EL (cell line): Measurements from ENCODE around the gene RBBP4.
"Not testable (repeated sequence)": the region's sequence is repeated elsewhere in the genome, so short reads cannot be mapped to it uniquely, and the experiment has no call there.

Source experiments
- DNase-seq: peaks from one replicate; pipeline ENCODE4 v3.0.0-alpha.2; 2016

RBBP4 gene

DNA sequence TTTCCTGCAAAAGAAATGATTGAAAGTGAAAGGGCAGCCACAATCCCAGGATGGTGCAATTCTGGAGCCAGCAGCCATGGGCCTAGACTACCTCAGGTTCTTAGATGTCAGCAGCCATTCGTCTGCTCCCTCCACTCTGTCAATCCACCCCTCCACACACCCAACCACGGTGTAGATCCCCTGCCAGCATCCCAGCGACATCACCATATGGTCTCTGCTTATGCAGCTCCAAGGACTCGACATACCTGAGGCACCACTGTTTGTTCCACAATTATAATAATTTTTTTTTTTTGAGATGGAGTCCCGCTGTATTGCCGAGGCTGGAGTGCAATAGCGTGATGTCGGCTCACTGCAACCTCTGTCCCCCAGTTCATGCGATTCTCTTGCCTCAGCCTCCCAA, 45.0 kb downstream of the RBBP4 start:
- DNase-seq: no peak

GRCh38 chr1:32696996-32697395, 46.0 kb downstream of the RBBP4 start:
- DNase-seq: not testable (repeated sequence)

- peak; percentile 21 for DNase-seq
Observed at GRCh38 chr1:32701421-32701911, 50.5 kb downstream of the RBBP4 start.

- DNase-seq: peak; percentile 48
Observed at GRCh38 chr1:32701951-32702598, 51.1 kb downstream of the RBBP4 start.

- DNase-seq: peak; percentile 78
Observed at GRCh38 chr1:32702599-32703478, 51.8 kb downstream of the RBBP4 start, which contains the start of gene SYNC. Gene SYNC (minus strand): TSS chr1:32702770. CDS start chr1:32702660, 110 bp downstream.

GRCh38 chr1:32703479-32704291, 52.7 kb downstream of the RBBP4 start:
- peak; percentile 99 for DNase-seq

DNA sequence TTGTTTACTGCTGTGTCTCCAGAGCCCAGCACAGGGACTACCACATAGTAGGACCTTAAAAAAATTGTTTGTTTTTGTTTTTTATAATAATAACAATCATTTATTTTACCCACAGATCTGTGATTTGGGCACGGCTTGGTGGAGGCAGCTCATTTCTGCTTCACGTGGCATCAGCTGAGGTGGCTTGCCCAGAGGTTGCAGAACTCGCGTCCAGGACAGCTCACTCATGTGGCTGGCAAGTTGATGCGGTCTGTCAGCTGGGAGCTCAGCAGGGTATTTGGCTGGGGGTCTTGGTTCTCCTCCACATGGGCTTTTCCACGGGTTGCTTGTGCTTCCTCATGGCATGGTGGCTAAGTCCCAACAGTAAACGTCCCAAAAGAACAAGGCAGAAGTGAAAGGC, 54.5 kb downstream of the RBBP4 start:
- no peak for DNase-seq

GRCh38 chr1:32706491-32706890, 55.5 kb downstream of the RBBP4 start:
- DNase-seq: no peak

DNA sequence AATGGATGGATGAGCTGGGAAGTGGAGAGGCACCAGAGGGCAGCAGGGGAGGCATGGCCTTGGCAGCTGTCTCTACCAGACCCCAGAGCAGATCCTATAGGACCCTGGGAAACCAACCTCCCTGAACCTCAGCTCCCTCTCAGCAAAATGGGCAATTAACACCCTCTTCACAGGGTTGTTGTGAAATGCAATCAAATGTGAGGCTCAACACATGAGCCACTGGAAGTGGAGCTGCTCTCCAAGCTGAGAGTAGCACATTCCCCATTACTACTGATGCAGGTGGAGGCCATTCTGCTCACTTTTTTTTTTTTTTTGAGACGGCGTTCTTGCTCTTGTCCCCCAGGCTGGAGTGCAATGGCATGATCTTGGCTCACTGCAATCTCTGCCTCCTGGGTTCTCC, 58.1 kb downstream of the RBBP4 start:
- DNase-seq: no peak

DNA sequence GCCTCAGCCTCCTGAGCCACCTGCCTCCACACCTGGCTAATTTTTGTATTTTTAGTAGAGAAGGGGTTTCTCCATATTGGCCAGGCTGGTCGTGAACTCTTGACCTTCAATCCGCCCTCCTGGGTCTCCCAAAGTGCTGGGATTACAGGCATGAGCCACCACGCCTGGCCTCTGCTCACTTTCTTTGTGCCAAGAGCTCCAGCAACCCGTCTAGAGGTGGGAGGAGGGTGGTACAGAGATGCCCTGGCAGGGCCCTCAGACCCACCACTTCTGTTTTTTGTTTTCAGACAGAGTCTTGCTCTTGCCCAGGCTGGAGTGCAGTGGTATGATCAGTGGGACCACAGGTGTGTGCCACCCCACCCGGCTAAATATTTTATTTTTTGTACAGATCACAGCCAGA, 58.5 kb downstream of the RBBP4 start:
- DNase-seq: no peak

- DNase-seq: not testable (repeated sequence)
Observed at GRCh38 chr1:32711221-32711620, 60.2 kb downstream of the RBBP4 start.

DNA sequence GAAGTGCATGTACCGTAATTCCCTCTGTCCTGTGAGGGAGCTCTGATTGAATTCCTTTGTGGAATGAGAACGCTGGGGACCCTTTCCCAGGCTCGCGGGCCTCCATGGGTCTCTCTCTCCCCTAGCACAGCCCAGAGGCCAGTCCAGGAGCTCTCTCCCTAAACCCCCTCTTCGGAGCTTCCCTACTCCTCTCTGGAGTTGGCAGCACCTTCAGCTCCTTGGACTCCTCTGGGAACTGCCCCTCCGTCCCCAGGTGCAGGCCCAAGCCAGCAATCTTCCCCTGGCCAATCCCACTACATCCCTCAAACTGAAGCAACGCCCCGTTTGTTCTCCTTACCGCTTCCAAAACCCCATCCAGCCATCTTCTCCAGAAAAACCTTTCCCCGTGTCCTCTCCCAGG, 62.1 kb downstream of the RBBP4 start:
- no peak for DNase-seq

DNA sequence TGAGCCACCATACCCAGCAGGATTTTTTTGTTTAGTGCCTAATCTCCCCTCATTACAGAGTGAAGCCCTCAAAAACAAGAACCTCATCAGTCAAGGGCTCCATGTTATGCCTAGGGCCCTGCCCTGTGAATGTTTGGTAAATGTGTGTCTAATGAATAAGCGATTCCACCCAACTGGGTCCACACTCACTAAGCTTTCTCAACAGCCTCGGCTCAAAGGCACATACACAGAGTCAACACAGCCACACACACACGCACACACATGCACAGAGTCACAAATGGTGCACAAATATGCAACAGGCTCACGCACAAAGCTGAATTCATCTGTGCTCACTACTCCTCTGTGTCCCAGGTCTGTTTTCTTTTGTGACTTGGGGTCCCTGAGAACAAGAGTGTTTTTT, 63.3 kb downstream of the RBBP4 start:
- no peak for DNase-seq

- DNase-seq: peak; percentile 28
Observed at GRCh38 chr1:32715901-32716311, 64.9 kb downstream of the RBBP4 start.

DNA sequence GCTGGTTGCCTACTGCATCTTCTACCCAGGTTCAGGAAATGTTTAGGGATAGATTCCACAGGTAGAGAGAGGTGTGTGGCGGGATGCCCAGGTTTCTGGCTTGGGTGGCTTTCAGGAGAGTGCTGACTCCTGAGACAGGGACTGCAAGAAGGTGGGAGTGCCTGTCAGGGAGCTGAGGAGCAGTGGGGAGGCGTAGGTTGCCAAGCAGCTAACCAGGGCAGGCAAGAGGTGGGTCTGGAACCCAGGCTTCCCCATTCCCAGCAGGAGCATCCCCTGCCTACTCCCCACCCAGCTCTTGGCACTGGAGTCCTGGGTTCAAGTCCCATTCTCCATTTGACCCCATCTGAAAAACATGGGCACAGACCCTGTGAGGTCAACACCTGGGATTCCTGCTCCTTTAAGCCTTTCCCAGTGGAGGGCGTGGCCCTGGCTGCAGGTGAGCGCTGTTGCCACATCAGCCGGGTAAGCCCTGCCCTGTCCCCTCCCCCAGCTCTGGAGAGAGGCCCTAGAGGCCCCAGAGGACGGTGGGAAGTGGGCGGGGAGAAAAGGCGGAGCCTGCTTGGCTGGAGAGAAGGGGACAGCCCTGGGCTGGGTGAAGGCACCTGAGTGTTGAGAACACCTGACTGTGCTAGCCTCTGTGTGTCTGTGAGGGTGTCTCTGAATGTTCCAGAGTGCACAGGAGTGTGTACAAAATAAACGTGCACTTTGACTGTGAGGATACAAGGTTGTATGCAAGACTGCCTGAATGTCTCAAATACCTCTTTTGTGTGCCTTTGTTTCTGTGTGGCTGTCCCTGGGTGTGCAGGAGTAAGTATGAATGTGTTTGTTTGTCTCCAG, 65.5 kb downstream of the RBBP4 start:
- no peak for DNase-seq

GRCh38 chr1:32717503-32717902, 66.5 kb downstream of the RBBP4 start:
- no peak for DNase-seq

DNA sequence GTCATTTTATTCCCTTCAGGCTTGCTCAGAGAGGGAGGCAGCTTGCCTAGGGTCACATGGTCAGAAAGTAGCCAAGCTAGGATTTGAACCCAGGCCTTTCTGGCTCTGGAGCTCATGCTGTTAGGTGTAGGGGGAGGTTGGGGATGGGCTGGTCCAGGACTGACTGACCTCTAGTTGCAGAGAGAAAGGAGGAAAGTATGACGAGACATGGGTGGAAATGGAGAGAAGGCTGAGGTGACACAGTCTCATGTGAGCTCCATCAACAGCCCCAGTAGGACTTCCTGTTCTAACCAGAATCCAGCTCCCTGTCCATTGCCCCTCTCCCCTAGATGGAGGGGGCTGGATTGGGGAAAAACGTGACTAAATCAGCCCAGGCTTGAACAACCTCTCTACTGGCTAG, 67.0 kb downstream of the RBBP4 start:
- DNase-seq: no peak

DNA sequence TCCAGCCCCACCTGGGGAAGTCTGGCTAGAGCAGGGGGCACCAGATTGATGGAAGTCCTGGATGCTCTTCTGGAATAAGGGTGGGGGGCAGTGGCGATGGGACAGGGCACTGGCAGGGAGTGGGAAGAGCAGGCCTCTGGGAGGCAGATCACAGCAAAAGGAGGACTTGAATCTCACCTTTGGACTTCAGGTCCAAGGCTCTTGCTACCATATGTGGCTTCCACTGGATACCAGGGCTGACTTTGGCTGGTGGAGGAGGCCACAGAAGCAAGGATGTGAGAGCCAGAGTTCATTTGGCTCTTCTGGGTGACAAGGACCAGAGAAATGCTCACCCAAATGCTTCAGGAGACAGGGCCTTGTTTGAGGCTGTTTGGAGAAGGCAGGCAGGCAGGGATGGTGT, 67.5 kb downstream of the RBBP4 start:
- no peak for DNase-seq

- no peak for DNase-seq
Observed at GRCh38 chr1:32719681-32720275, 68.8 kb downstream of the RBBP4 start.

- peak; percentile 95 for DNase-seq
Observed at GRCh38 chr1:32724678-32725614, 73.9 kb downstream of the RBBP4 start.

DNA sequence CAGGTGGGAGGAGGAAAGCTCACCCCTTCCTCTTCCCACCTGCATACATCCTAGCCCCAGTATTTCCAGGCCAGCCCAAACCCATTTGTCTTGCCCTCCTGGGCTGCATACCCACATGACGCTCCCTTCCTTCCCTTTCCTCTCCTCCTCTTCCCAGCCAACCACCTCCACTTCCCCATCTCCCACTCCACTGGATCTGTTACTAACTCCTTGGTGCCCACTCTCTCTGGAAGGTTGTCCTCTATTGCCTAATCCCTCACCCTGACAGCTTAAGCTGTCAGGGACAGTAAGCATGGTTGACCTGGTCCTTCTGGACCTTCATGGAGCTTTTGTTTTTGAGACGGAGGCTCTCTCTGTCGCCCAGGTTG, 74.6 kb downstream of the RBBP4 start:
- no peak for DNase-seq
